ENCODE measurements around the gene RGL3. TPM values are rescaled to one million over a fixed set of nuclear protein-coding genes. Genes with fewer than 3 reads are reported as not detected.
"Not testable (repeated sequence)": the region's sequence is repeated elsewhere in the genome, so short reads cannot be mapped to it uniquely, and the experiment has no call there.

Gene RGL3
- total RNA-seq, 5 donors from 2014 or later (not counting 1 experiment from before 2014, with no cell fraction given): 0.22 to 0.72 (median 0.50) TPM; not detected in 2

- peaks cover 32 to 51% of the 10 kb centered on the region in 2 donors for H3K27me3 Mint-ChIP-seq
- no peaks in the 10 kb centered on the region for H3K36me3 Mint-ChIP-seq
- peak overlapping the region in 1 of 3 donors; percentile 9 for H3K4me3 Mint-ChIP-seq
- Histone ChIP-seq H3K27me3 (replicated peaks in 1 of 2; ENCODE audit: control insufficient read depth in 2 of 2, extremely low read depth in 1 of 2, insufficient read depth in 2 of 2, low read length in 1 of 2) (peaks cover 2 to 71% of the 10 kb centered on the region in 2 experiments), H3K27ac (ENCODE audit: low read length) (no peak overlapping the region), H3K36me3 (ENCODE audit: control insufficient read depth in 2 of 2, extremely low read depth in 1 of 2, insufficient read depth in 1 of 2, low read length in 1 of 2) (no peaks in the 10 kb centered on the region), H3K9me3 (no peaks in the 10 kb centered on the region), H3K4me3 (ENCODE audit: control insufficient read depth in 1 of 2, extremely low read depth in 1 of 2, low read length in 1 of 2) (no peak overlapping the region), H3K4me1 (ENCODE audit: control insufficient read depth in 1 of 2, extremely low read depth in 1 of 2, insufficient read depth in 2 of 2, low read length in 2 of 2) (peaks cover 3 to 40% of the 10 kb centered on the region in 2 experiments)
- WGBS (ENCODE audit: insufficient coverage): 5% methylated on average over 9 of the region's 16 CpGs
- no peak overlapping the region for H3K27ac Mint-ChIP-seq
- ChIA-PET CTCF (interaction anchor here in 1 of 2 donors (1.0 kb wide), 1 partner anchor 37 kb away, joined by 3 read pairs; no protein-coding TSS in a partner anchor), POLR2A (no interaction called here)
- no peak for DNase-seq
- no peak for ATAC-seq (replicated peaks in 1 of 4)
- peaks cover 26 to 36% (median 30%) of the 10 kb centered on the region in 3 donors for H3K4me1 Mint-ChIP-seq
- no peaks in the 10 kb centered on the region for H3K9me3 Mint-ChIP-seq
Measured at GRCh38 chr19:11418094-11418548, 993 bp downstream of the RGL3 start.

- Mint-ChIP-seq H3K27ac (no peak overlapping the region), H3K4me3 (no peak overlapping the region), H3K9me3 (no peaks in the 10 kb centered on the region), H3K27me3 (peaks cover 25 to 37% of the 10 kb centered on the region in 2 donors), H3K36me3 (no peaks in the 10 kb centered on the region), H3K4me1 (peaks cover 14 to 22% (median 19%) of the 10 kb centered on the region in 3 donors)
- Histone ChIP-seq H3K36me3 (ENCODE audit: control insufficient read depth in 2 of 2, extremely low read depth in 1 of 2, insufficient read depth in 1 of 2, low read length in 1 of 2) (no peaks in the 10 kb centered on the region), H3K9me3 (no peaks in the 10 kb centered on the region), H3K27ac (ENCODE audit: low read length) (no peak overlapping the region), H3K27me3 (replicated peaks in 1 of 2; ENCODE audit: control insufficient read depth in 2 of 2, extremely low read depth in 1 of 2, insufficient read depth in 2 of 2, low read length in 1 of 2) (peaks cover 2 to 59% of the 10 kb centered on the region in 2 experiments), H3K4me3 (ENCODE audit: control insufficient read depth in 1 of 2, extremely low read depth in 1 of 2, low read length in 1 of 2) (no peak overlapping the region), H3K4me1 (ENCODE audit: control insufficient read depth in 1 of 2, extremely low read depth in 1 of 2, insufficient read depth in 2 of 2, low read length in 2 of 2) (peaks cover 0 to 24% of the 10 kb centered on the region in 2 experiments)
- ChIA-PET POLR2A (no interaction called here), CTCF (no interaction called here)
- DNase-seq: no peak
- WGBS (ENCODE audit: insufficient coverage): 95% methylated on average over 6 of the region's 17 CpGs
- no peak for ATAC-seq (replicated peaks in 1 of 4)
Measured at GRCh38 chr19:11416346-11417052, 2.6 kb downstream of the RGL3 start.

DNA sequence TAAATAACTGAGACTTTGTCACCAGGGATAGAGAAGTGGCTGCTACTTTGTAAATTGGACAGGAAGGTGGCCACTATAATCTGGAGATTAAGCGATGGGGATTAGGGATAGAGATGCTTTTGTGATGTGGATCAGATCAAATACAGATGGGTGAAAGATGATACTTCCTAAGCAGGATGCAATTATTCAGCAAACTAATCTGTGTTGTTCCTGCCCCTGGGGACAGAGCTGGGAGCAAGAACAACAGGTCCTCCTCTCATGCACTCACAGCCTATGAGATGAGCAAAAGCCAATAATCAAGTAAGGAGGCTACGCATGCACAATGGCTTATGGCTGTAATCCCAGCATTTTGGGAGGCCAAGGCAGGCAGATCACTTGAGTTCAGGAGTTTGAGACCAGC, 4.6 kb downstream of the RGL3 start:
- no peaks in the 10 kb centered on the region for H3K36me3 Mint-ChIP-seq
- H3K27me3 Mint-ChIP-seq: peaks cover 15 to 27% of the 10 kb centered on the region in 2 donors
- CTCF ChIA-PET: no interaction called here
- WGBS (ENCODE audit: insufficient coverage): no CpG with 5 or more reads among the region's 2 CpGs
- Histone ChIP-seq H3K27ac (ENCODE audit: low read length) (no peak overlapping the region), H3K27me3 (replicated peaks in 1 of 2; ENCODE audit: control insufficient read depth in 2 of 2, extremely low read depth in 1 of 2, insufficient read depth in 2 of 2, low read length in 1 of 2) (peaks cover under 1 to 51% of the 10 kb centered on the region in 2 experiments), H3K36me3 (ENCODE audit: control insufficient read depth in 2 of 2, extremely low read depth in 1 of 2, insufficient read depth in 1 of 2, low read length in 1 of 2) (no peaks in the 10 kb centered on the region), H3K4me3 (ENCODE audit: control insufficient read depth in 1 of 2, extremely low read depth in 1 of 2, low read length in 1 of 2) (no peak overlapping the region), H3K4me1 (ENCODE audit: control insufficient read depth in 1 of 2, extremely low read depth in 1 of 2, insufficient read depth in 2 of 2, low read length in 2 of 2) (peaks cover 0 to 10% of the 10 kb centered on the region in 2 experiments), H3K9me3 (no peaks in the 10 kb centered on the region)
- POLR2A ChIA-PET: no interaction called here
- H3K4me3 Mint-ChIP-seq: no peak overlapping the region
- H3K27ac Mint-ChIP-seq: no peak overlapping the region
- H3K4me1 Mint-ChIP-seq: peaks cover 0 to 9% (median 7%) of the 10 kb centered on the region in 3 donors
- no peak for ATAC-seq (replicated peaks in 1 of 4)
- no peaks in the 10 kb centered on the region for H3K9me3 Mint-ChIP-seq
- no peak for DNase-seq

- no peak overlapping the region for H3K4me3 Mint-ChIP-seq
- Histone ChIP-seq H3K4me1 (ENCODE audit: control insufficient read depth in 1 of 2, extremely low read depth in 1 of 2, insufficient read depth in 2 of 2, low read length in 2 of 2) (peaks cover 0 to 5% of the 10 kb centered on the region in 2 experiments), H3K36me3 (ENCODE audit: control insufficient read depth in 2 of 2, extremely low read depth in 1 of 2, insufficient read depth in 1 of 2, low read length in 1 of 2) (no peaks in the 10 kb centered on the region), H3K9me3 (no peaks in the 10 kb centered on the region), H3K27me3 (replicated peaks in 1 of 2; ENCODE audit: control insufficient read depth in 2 of 2, extremely low read depth in 1 of 2, insufficient read depth in 2 of 2, low read length in 1 of 2) (peaks cover 4 to 47% of the 10 kb centered on the region in 2 experiments), H3K27ac (ENCODE audit: low read length) (no peak overlapping the region), H3K4me3 (ENCODE audit: control insufficient read depth in 1 of 2, extremely low read depth in 1 of 2, low read length in 1 of 2) (no peak overlapping the region)
- no peak overlapping the region for H3K27ac Mint-ChIP-seq
- WGBS (ENCODE audit: insufficient coverage): 80% methylated on average over 5 of the region's 8 CpGs
- H3K27me3 Mint-ChIP-seq: peaks cover 9 to 24% of the 10 kb centered on the region in 2 donors
- no peaks in the 10 kb centered on the region for H3K36me3 Mint-ChIP-seq
- ATAC-seq (replicated peaks in 1 of 4) (no peak), DNase-seq (no peak)
- ChIA-PET POLR2A (no interaction called here), CTCF (interaction anchor here in 1 of 2 donors (1.3 kb wide), 1 partner anchor 29 kb away, joined by 3 read pairs; no protein-coding TSS in a partner anchor)
- no peaks in the 10 kb centered on the region for H3K4me1 Mint-ChIP-seq
- no peaks in the 10 kb centered on the region for H3K9me3 Mint-ChIP-seq
Measured at GRCh38 chr19:11410682-11411081, 8.4 kb downstream of the RGL3 start.

GRCh38 chr19:11408591-11408990, 10.5 kb downstream of the RGL3 start:
- DNase-seq (no peak), ATAC-seq (replicated peaks in 1 of 4) (no peak)
- H3K27me3 ChIP-seq (replicated peaks in 1 of 2; ENCODE audit: control insufficient read depth in 2 of 2, extremely low read depth in 1 of 2, insufficient read depth in 2 of 2, low read length in 1 of 2): peaks cover 4 to 52% of the 10 kb centered on the region in 2 experiments
- 100% methylated on average over 1 of the region's 4 CpGs for WGBS (ENCODE audit: insufficient coverage)
- Mint-ChIP-seq H3K4me1 (no peaks in the 10 kb centered on the region), H3K9me3 (no peaks in the 10 kb centered on the region), H3K27ac (no peak overlapping the region), H3K36me3 (no peaks in the 10 kb centered on the region), H3K4me3 (no peak overlapping the region), H3K27me3 (peaks cover 9 to 24% of the 10 kb centered on the region in 2 donors)
- no peaks in the 10 kb centered on the region for H3K9me3 ChIP-seq
- H3K36me3 ChIP-seq (ENCODE audit: control insufficient read depth in 2 of 2, extremely low read depth in 1 of 2, insufficient read depth in 1 of 2, low read length in 1 of 2): no peaks in the 10 kb centered on the region
- H3K4me3 ChIP-seq (ENCODE audit: control insufficient read depth in 1 of 2, extremely low read depth in 1 of 2, low read length in 1 of 2): no peak overlapping the region
- CTCF ChIA-PET: no interaction called here
- peaks cover 0 to 7% of the 10 kb centered on the region in 2 experiments for H3K4me1 ChIP-seq (ENCODE audit: control insufficient read depth in 1 of 2, extremely low read depth in 1 of 2, insufficient read depth in 2 of 2, low read length in 2 of 2)
- POLR2A ChIA-PET: no interaction called here
- H3K27ac ChIP-seq (ENCODE audit: low read length): no peak overlapping the region

DNA sequence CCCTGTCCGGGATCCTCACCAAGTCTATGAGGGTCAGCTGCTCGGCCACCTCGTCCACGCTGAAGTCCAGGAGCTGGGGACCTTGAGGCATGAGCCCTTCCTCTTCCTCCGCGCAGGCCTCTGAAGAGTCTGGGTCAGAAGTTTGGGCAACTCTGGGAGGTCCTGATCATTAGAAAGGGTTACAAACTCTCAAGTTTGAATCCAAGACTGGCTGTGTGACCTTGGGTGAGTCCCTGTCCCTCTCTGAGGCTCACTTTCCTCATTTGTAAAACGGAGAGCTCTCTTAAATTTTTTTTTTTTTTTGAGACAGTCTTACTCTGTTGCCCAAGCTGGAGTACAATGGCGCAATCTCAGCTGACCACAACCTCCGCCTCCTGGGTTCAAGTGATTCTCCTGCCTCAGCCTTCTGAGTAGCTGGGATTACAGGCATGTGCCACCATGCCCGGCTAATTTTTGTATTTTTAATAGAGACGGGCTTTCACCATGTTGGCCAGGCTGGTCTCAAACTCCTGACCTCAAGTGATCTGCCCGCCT, 12.3 kb downstream of the RGL3 start:
- not testable (repeated sequence) for H3K4me1 ChIP-seq (ENCODE audit: control insufficient read depth in 1 of 2, extremely low read depth in 1 of 2, insufficient read depth in 2 of 2, low read length in 2 of 2); H3K27ac ChIP-seq (ENCODE audit: low read length); H3K27ac Mint-ChIP-seq; H3K4me1 Mint-ChIP-seq; H3K4me3 Mint-ChIP-seq; H3K36me3 ChIP-seq (ENCODE audit: control insufficient read depth in 2 of 2, extremely low read depth in 1 of 2, insufficient read depth in 1 of 2, low read length in 1 of 2); H3K36me3 Mint-ChIP-seq; DNase-seq; ATAC-seq (replicated peaks in 1 of 4); H3K9me3 Mint-ChIP-seq; H3K4me3 ChIP-seq (ENCODE audit: control insufficient read depth in 1 of 2, extremely low read depth in 1 of 2, low read length in 1 of 2); H3K9me3 ChIP-seq
- peaks cover 4 to 54% of the 10 kb centered on the region in 2 experiments for H3K27me3 ChIP-seq (replicated peaks in 1 of 2; ENCODE audit: control insufficient read depth in 2 of 2, extremely low read depth in 1 of 2, insufficient read depth in 2 of 2, low read length in 1 of 2)
- ChIA-PET POLR2A (interaction anchor here in 1 of 2 donors (0.7 kb wide), 1 partner anchor 15 kb away, joined by 3 read pairs; no protein-coding TSS in a partner anchor), CTCF (interaction anchor here (0.6 to 2.7 kb wide), 4 partner anchors 11 to 26 kb away, joined by 3 to 14 read pairs (median 4); no protein-coding TSS in a partner anchor)
- WGBS (ENCODE audit: insufficient coverage): 81% methylated on average over 10 of the region's 12 CpGs
- H3K27me3 Mint-ChIP-seq: peaks cover 9 to 24% of the 10 kb centered on the region in 2 donors

All from T-cell (primary cell).